HCT116 (cell line): Measurements from ENCODE around the gene RC3H2. TPM values are rescaled to one million over a fixed set of nuclear protein-coding genes. Genes with fewer than 3 reads are reported as not detected.
"Not testable (repeated sequence)": the region's sequence is repeated elsewhere in the genome, so short reads cannot be mapped to it uniquely, and the experiment has no call there.

Source experiments
- ATAC-seq: fragments of 200-7000 bp; cut with Tn5 transposase; 2 replicates; pipeline ENCODE4 v1.9.1; 2020; ENCODE audit warnings: mild to moderate bottlenecking, moderate library complexity
- BruUV-seq: library from RNA; stranded (reverse); fragments of 400-500 nt; replicated peaks from 2 replicates; lab custom pipeline; 2021; lab: Mats Ljungman, UMichigan
- CTCF ChIA-PET: fragments of 300-600 bp; sonication (Branson Sonifier 250); formaldehyde crosslinking; loops from one replicate; lab custom pipeline; 2021; ENCODE audit warnings: antibody characterized with exemption; lab: Charles Lee
- POLR2A ChIA-PET: fragments of 300-600, 350-600 bp; sonication (Branson Sonifier 250); formaldehyde crosslinking; loops from one replicate; lab custom pipeline; 2021; ENCODE audit warnings: antibody characterized with exemption; lab: Charles Lee
- RAD21 ChIA-PET, 2 experiments: fragments of 300-600 bp; sonication (Branson Sonifier 250); formaldehyde crosslinking; loops; one replicate each; lab custom pipeline; 2023; ENCODE audit warnings: low total read pairs in 2 of 2; ENCODE audit not compliant: uncharacterized antibody in 2 of 2, unreplicated experiment in 2 of 2, low non-redundant PET in 1 of 2; lab: Charles Lee
- DNase-seq: peaks from one replicate; pipeline ENCODE4 v3.0.0-alpha.2; 2010; ENCODE audit warnings: low read depth, low spot score
- H2AFZ ChIP-seq: fragments of 200-600 bp; shearing (Covaris generic), sonication (generic); 2 replicates; pipeline ENCODE4 v1.6.1; 2017; ENCODE audit warnings: low read depth, mixed run types, mixed read lengths, antibody characterized with exemption, low read length; ENCODE audit not compliant: poor library complexity, severe bottlenecking
- H3K27ac ChIP-seq: 2 replicates; pipeline ENCODE4 v1.5.1; 2012; ENCODE audit warnings: low read depth, low read length
- H3K27me3 ChIP-seq: fragments of 200-600 bp; sonication (generic); 2 replicates; pipeline ENCODE4 v1.6.1; 2016; ENCODE audit warnings: mixed run types, low read length, mixed read lengths; ENCODE audit not compliant: insufficient read depth
- H3K36me3 ChIP-seq, 2 experiments: fragments of 200-500 bp in 1 of 2; fragments of 200-600 bp in 1 of 2; sonication (Bioruptor generic) in 1 of 2; sonication (generic) in 1 of 2; 2 replicates each; pipeline versions ENCODE4 v1.5.1 to v1.6.1; 2014 to 2016; ENCODE audit warnings: low read length in 2 of 2, inconsistent platforms in 1 of 2, mixed read lengths in 1 of 2, mixed run types in 1 of 2; ENCODE audit not compliant: insufficient read depth in 2 of 2, control insufficient read depth in 1 of 2
- H3K4me1 ChIP-seq, 2 experiments: fragments of 200-600 bp in 1 of 2; sonication (generic) in 1 of 2; 2 replicates each; pipeline versions ENCODE4 v1.5.1 to v1.6.1; 2012 to 2017; ENCODE audit warnings: low read length in 2 of 2, inconsistent platforms in 1 of 2, mild to moderate bottlenecking in 1 of 2, mixed read lengths in 1 of 2, mixed run types in 1 of 2, moderate library complexity in 1 of 2; ENCODE audit not compliant: insufficient read depth in 2 of 2, control insufficient read depth in 1 of 2
- H3K4me2 ChIP-seq: fragments of 200-600 bp; sonication (generic); 2 replicates; pipeline ENCODE4 v1.6.1; 2017; ENCODE audit warnings: mixed run types, low read length, mixed read lengths
- H3K4me3 ChIP-seq, 2 experiments: fragments of 200-600 bp in 1 of 2; sonication (generic) in 1 of 2; replicated peaks in 1 of 2; 2 replicates each; pipeline ENCODE4 v1.5.1; 2011 to 2016; ENCODE audit warnings: low read length in 2 of 2, control low read depth in 1 of 2, low read depth in 1 of 2, mild to moderate bottlenecking in 1 of 2, mixed read lengths in 1 of 2, mixed run types in 1 of 2
- H3K79me2 ChIP-seq: fragments of 200-600 bp; sonication (generic); 2 replicates; pipeline ENCODE4 v1.6.1; 2017; ENCODE audit warnings: mild to moderate bottlenecking, mixed run types, low read length, moderate library complexity, mixed read lengths; ENCODE audit not compliant: insufficient read depth
- H3K9ac ChIP-seq: fragments of 200-600 bp; sonication (generic); 2 replicates; pipeline ENCODE4 v1.6.1; 2016; ENCODE audit warnings: low read length, mixed read lengths
- H3K9me2 ChIP-seq: fragments of 200-600 bp; sonication (generic), shearing (Covaris generic); 2 replicates; pipeline ENCODE4 v1.6.1; 2017; ENCODE audit warnings: mixed run types, mild to moderate bottlenecking, moderate library complexity; ENCODE audit not compliant: insufficient read depth
- H3K9me3 ChIP-seq, 2 experiments: fragments of 200-500 bp in 1 of 2; fragments of 200-600 bp in 1 of 2; sonication (Bioruptor generic) in 1 of 2; sonication (generic) in 1 of 2; 2 replicates each; pipeline ENCODE4 v1.6.1; 2014 to 2017; ENCODE audit warnings: low read length in 2 of 2, mixed read lengths in 2 of 2, inconsistent platforms in 1 of 2, low read depth in 1 of 2, mild to moderate bottlenecking in 1 of 2, mixed run types in 1 of 2, moderate library complexity in 1 of 2; ENCODE audit not compliant: control insufficient read depth in 1 of 2, insufficient read depth in 1 of 2
- H4K20me1 ChIP-seq: fragments of 200-600 bp; sonication (generic), shearing (Covaris generic); 2 replicates; pipeline ENCODE4 v1.6.1; 2017; ENCODE audit warnings: mixed run types, mild to moderate bottlenecking, moderate library complexity; ENCODE audit not compliant: insufficient read depth
- CBX3 ChIP-seq: IDR thresholded peaks from 2 replicates; pipeline ENCODE4 v1.6.1; 2012; ENCODE audit warnings: low read depth
- CTCF ChIP-seq, 3 experiments: fragments of 200-600 bp in 1 of 3; sonication (generic) in 1 of 3; IDR thresholded peaks in 2 of 3; conservative IDR thresholded peaks in 1 of 3; 2 replicates each; pipeline ENCODE4 v1.5.1; 2012 to 2017; ENCODE audit warnings: low read depth in 2 of 3, low read length in 2 of 3, antibody characterized with exemption in 1 of 3, borderline replicate concordance in 1 of 3, control low read depth in 1 of 3, mild to moderate bottlenecking in 1 of 3, mixed read lengths in 1 of 3, mixed run types in 1 of 3, moderate library complexity in 1 of 3; ENCODE audit not compliant: insufficient read depth in 1 of 3
- EGR1 ChIP-seq: IDR thresholded peaks from 2 replicates; pipeline ENCODE4 v1.6.1; 2012; ENCODE audit warnings: low read depth
- ELF1 ChIP-seq: IDR thresholded peaks from 2 replicates; pipeline ENCODE4 v1.6.1; 2012; ENCODE audit warnings: low read depth, borderline replicate concordance
- EZH2 ChIP-seq: fragments of 200-600 bp; sonication (generic); IDR thresholded peaks from 2 replicates; pipeline ENCODE4 v1.6.1; 2017; ENCODE audit warnings: antibody characterized with exemption, mixed run types
- EZH2phosphoT487 ChIP-seq: fragments of 200-600 bp; IDR thresholded peaks from 2 replicates; pipeline ENCODE4 v1.6.1; 2018; ENCODE audit warnings: antibody characterized with exemption, borderline replicate concordance
- FOSL1 ChIP-seq: IDR thresholded peaks from 2 replicates; pipeline ENCODE4 v1.6.1; 2012; ENCODE audit warnings: low read depth
- JUND ChIP-seq: IDR thresholded peaks from 2 replicates; pipeline ENCODE4 v1.6.1; 2012
- MAX ChIP-seq: IDR thresholded peaks from 2 replicates; pipeline ENCODE4 v1.6.1; 2012
- POLR2AphosphoS5 ChIP-seq: IDR thresholded peaks from 2 replicates; pipeline ENCODE4 v1.6.1; 2011; ENCODE audit warnings: mild to moderate bottlenecking, low read depth, low read length, moderate library complexity
- RAD21 ChIP-seq: IDR thresholded peaks from 2 replicates; pipeline ENCODE4 v1.6.1; 2012; ENCODE audit warnings: low read depth, mild to moderate bottlenecking
- SIN3A ChIP-seq: IDR thresholded peaks from 2 replicates; pipeline ENCODE4 v1.6.1; 2012; ENCODE audit warnings: low read depth
- YY1 ChIP-seq: IDR thresholded peaks from 2 replicates; pipeline ENCODE4 v1.6.1; 2011; ENCODE audit warnings: low read length, low read depth, moderate library complexity, mild to moderate bottlenecking; ENCODE audit not compliant: insufficient replicate concordance; ENCODE audit errors: extremely low read depth
- ZFX ChIP-seq: fragments of 450-650 bp; IDR thresholded peaks from 2 replicates; pipeline ENCODE4 v1.6.1; 2017
- intact Hi-C: fragments of 100-400 bp; cut with micrococcal nuclease; formaldehyde crosslinking; loops from 2 replicates; pipeline ENCODE4 v1.10.0; 2022
- total RNA-seq: library from RNA; stranded (reverse); gene quantifications from one replicate; pipeline ENCODE4 v1.2.1, GENCODE V29; 2021; ENCODE audit not compliant: unreplicated experiment

The RC3H2 gene
- total RNA-seq, 1 experiment from 2014 or later = 53.8 TPM

GRCh38 chr9:122810306-122810946 is 94.7 kb downstream of the RC3H2 start (continued):
- peak; percentile 53 for TF ChIP-seq YY1
- no peak for TF ChIP-seq EGR1
- TF ChIP-seq EZH2phosphoT487 = no peak
- TF ChIP-seq ELF1 = no peak

GRCh38 chr9:122809261-122809660 is 95.9 kb downstream of the RC3H2 start:
- H2AFZ ChIP-seq, H3K4me1 ChIP-seq, BruUV-seq, H3K79me2 ChIP-seq, H3K4me3 ChIP-seq, RAD21 ChIA-PET, H3K36me3 ChIP-seq, H3K9me2 ChIP-seq, POLR2A ChIA-PET, intact Hi-C loops, H3K9me3 ChIP-seq, H3K4me2 ChIP-seq, ATAC-seq, H3K27me3 ChIP-seq, H4K20me1 ChIP-seq, H3K27ac ChIP-seq, DNase-seq, H3K9ac ChIP-seq: not testable (repeated sequence)
- CTCF ChIA-PET = interaction anchor here (1.6 to 2.1 kb wide), 3 partner anchors 310 to 710 kb away, joined by 5 to 21 read pairs (median 10); no protein-coding TSS in a partner anchor

- Histone ChIP-seq H3K9me3 (peaks cover 0 to 3% of the 10 kb centered on the region in 2 experiments; a peak in 1 of 4 replicates), H4K20me1 (no peaks in the 10 kb centered on the region), H3K4me1 (no peaks in the 10 kb centered on the region), H3K36me3 (no peaks in the 10 kb centered on the region), H3K27ac (no peak overlapping the region), H3K27me3 (no peaks in the 10 kb centered on the region), H3K9ac (no peak overlapping the region), H3K4me3 (no peak overlapping the region), H3K9me2 (no peaks in the 10 kb centered on the region), H2AFZ (no peak overlapping the region), H3K79me2 (no peaks in the 10 kb centered on the region), H3K4me2 (no peak overlapping the region)
- ChIA-PET RAD21 (no interaction called here), CTCF (interaction anchor here (1.6 to 2.1 kb wide), 3 partner anchors 309 to 709 kb away, joined by 5 to 21 read pairs (median 10); no protein-coding TSS in a partner anchor), POLR2A (no interaction called here)
- DNase-seq (no peak), ATAC-seq (no peak)
- intact Hi-C loops = no loop called here
- BruUV-seq = no TSS peak
- TF ChIP-seq ZFX (no peak), POLR2AphosphoS5 (no peak), CTCF (IDR thresholded peaks at IDR 0.05 in 2 of 3, conservative IDR thresholded peaks at IDR 0.05 in 1 of 3; ENCODE audit: borderline replicate concordance in 1 of 3, insufficient read depth in 1 of 3, low read depth in 2 of 3, low read length in 2 of 3) (no peak), EZH2 (no peak), YY1 (no peak), MAX (no peak), SIN3A (no peak), JUND (no peak), RAD21 (no peak), CBX3 (no peak), ELF1 (no peak), FOSL1 (no peak)
Measured at GRCh38 chr9:122808141-122808540, 97.0 kb downstream of the RC3H2 start.
